ENCODE measurements around the gene KAT2A.
"Not testable (repeated sequence)": the region's sequence is repeated elsewhere in the genome, so short reads cannot be mapped to it uniquely, and the experiment has no call there.

The KAT2A gene

DNA sequence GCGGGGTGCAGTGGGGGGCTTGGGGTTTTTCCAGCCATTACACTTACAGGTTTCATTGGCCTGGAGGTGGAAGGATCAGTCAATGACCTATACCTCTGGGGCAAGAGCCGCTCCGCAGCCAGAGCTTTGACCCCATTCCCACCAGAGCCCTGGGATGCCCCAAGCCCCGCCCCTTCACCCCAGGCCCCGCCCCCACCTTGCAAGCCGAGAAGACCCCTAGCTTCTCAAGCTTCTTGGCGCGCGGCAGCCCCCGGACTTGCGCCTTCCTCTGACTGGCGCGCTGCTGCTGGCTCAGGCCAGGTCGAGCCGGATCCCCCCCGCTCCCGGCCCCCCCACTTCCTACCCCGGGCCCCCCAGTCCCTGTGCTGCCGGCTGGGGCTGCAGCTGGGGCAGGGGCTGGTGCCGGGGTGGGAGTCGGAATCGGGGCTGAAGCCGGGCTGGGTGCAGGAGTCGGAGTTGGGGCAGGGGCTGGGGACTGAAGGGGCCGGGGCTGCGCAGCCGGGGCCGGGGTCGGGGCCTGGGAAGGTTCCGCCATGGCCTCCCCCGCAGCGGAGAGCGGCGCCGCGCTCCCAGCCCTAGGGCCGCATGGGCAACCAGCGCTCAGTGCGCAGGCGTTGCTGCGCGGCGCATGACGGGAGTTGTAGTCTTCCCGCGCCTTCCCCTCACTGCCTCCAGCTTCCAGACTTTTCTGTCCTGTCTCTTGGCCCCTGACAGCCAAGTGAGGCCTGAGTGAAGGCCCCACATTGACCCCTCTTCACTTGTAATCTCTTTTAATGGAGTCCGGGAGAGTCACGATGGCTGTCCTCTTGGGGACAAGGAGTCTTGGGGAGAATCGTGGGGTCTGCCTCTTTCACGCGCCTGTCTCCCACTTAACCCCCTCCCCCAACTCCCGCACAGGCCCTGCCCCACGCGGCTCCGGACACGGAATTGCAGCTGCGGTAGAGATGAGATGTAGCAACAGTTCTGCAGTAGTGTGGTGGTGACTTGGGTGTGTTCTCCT is at the start of gene KAT2A:
Gene KAT2A, minus strand, starts transcription at position 598 of the 1,000 bp plus-strand sequence. Its CDS starts 63 bp downstream, at position 535.
- DNase-seq (ENCODE audit: low read depth in 1 of 2, low spot score in 1 of 2), result peak; percentile 45 to 61

GRCh38 chr17:42169351-42169750 is 48.2 kb upstream of the KAT2A start:
- DNase-seq (ENCODE audit: low read depth in 1 of 2, low spot score in 1 of 2), result no peak

- no peak for DNase-seq (ENCODE audit: low read depth in 1 of 2, low spot score in 1 of 2)
These were observed 46.6 kb upstream of the KAT2A start for GRCh38 chr17:42167807-42168206.

GRCh38 chr17:42166196-42166763 is 45.1 kb upstream of the KAT2A start:
- DNase-seq (ENCODE audit: low read depth in 1 of 2, low spot score in 1 of 2), result no peak

DNA sequence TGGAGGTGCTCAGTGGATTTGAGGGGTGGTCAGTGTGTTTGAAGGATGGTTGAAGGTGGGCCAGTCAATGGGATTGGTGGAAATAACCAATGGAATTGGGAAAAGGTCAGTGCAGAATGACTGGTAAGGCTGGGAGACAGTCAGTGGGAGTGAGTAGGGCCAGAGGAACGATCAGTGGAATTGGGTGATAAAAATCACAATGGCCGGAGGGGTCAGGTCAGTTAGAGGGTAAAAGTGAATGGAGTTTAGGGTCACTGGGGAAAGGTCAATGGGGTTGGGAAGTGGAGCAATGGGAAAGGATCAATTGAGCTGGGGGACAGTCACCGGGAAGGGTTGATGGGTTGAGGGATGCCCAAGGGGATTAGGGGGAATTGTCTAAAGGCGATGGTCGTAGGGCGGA is 44.6 kb upstream of the KAT2A start:
- DNase-seq (ENCODE audit: low read depth in 1 of 2, low spot score in 1 of 2), result no peak

- DNase-seq (ENCODE audit: low read depth in 1 of 2, low spot score in 1 of 2), result no peak
These were observed 42.7 kb upstream of the KAT2A start for GRCh38 chr17:42163696-42164407.

- no peak for DNase-seq (ENCODE audit: low read depth in 1 of 2, low spot score in 1 of 2)
These were observed 41.9 kb upstream of the KAT2A start for GRCh38 chr17:42163113-42163512.

- no peak for DNase-seq (ENCODE audit: low read depth in 1 of 2, low spot score in 1 of 2)
These were observed 39.4 kb upstream of the KAT2A start for GRCh38 chr17:42160531-42160910.

DNA sequence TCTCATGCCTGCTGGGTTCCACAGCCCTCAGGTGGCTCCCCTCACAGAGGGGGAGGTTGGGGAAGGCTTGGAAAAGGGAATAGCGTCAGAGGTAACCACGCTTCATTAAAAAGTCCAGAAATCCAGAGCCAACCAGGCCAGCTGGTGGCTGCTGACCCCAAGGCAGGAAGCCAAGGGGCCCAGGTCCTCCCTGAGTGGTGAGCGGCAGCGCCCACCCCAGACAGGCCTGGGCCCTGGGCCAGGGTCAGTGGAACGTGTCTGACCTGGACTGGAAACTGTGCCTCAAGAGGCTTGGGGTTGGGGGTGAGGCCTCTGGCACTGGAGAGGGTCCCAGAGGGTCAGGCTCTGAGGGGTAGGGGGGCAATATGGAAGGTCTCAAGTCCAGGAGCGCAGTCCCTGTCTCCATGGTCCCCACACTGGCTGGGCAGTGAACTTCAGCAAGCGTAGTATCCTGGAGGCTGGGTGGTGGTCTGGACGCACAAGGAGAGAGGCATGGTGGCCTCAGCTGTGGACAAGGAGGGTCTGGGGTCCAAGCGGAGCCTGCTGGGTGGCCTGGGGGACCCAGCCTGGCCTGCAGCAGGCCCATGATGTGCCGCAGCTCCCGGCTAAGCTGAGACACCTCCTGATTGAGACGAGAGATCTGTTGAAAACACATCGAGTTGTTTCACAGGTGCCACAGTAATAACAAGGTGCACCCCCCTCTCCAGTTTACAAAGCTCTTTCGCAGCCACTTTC is 38.8 kb upstream of the KAT2A start:
- no peak for DNase-seq (ENCODE audit: low read depth in 1 of 2, low spot score in 1 of 2)

DNA sequence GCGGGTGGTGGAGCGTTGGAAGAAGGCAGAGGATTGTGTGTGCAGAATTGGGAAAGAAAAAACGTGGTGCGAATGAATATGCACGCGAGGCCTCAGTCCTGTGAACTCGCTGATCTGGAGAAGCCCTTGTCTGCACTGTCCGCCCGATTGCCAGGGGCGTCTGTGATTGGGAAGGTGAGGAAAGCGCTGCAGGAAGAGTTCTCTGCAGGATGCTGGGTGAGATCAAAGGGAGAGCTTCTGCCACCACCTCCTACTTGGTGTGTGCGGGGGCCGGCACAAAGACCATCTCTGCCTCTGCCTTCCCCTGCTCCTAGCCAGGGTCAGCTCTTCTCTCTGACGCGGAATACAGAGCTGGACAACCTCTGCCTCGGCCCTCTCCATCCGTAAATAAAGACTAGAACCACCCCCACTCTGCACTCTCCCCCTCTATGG is 34.5 kb upstream of the KAT2A start:
- no peak for DNase-seq (ENCODE audit: low read depth in 1 of 2, low spot score in 1 of 2)

GRCh38 chr17:42153919-42154742 is 33.0 kb upstream of the KAT2A start:
- DNase-seq (ENCODE audit: low read depth in 1 of 2, low spot score in 1 of 2), result no peak

DNA sequence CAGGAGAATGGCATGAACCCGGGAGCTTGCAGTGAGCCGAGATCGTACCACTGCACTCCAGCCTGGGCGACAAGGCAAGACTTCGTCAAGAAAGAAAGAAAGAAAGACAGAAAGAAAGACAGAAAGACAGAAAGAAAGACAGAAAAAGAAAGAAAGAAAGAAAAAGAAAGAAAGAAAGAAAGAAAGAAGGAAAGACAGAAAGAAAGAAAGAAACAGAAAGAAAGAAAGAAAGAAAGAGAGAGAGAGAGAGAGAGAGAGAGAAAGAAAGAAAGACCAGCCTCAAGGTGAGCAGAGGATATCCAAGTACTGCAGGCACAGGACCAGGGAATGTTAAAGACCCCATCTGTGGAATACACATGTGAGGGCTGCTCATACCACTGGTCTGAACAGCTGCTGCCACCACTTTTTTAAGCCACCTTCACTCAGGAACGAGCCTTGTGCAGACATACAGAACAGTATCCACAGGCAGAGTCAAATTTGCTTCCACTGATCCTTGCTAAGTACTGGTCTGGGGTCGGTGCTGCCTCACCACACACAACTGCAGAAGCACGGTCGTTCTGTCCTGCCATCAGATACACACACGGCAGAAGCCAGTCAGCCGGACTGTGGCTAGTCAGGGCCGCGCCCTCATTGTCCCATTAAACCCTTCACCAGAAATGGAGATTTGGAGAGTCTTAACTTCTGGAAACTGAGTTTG is 25.9 kb upstream of the KAT2A start:
- DNase-seq (ENCODE audit: low read depth in 1 of 2, low spot score in 1 of 2), result no peak

DNA sequence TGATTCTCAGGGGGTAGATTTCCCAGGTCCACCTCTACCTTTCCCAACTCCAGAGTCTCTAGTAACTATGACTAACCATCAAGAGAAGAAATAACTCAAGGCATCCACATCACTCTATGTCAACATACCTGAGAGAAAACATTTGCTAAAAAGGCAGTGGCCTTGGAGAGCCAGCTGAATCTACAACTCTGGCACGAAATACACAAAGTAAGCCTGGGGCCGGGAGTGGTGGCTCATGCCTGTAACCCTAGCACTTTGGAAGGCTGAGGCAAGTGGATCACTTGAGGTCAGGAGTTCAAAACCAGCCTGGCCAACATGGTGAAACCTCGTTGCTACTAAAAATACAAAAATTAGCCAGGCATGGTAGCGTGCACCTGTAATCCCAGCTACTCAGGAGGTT is 22.0 kb upstream of the KAT2A start:
- not testable (repeated sequence) for DNase-seq (ENCODE audit: low read depth in 1 of 2, low spot score in 1 of 2)

- DNase-seq (ENCODE audit: low read depth in 1 of 2, low spot score in 1 of 2), result no peak
These were observed 21.3 kb upstream of the KAT2A start for GRCh38 chr17:42142371-42142896.

- no peak for DNase-seq (ENCODE audit: low read depth in 1 of 2, low spot score in 1 of 2)
These were observed 20.2 kb upstream of the KAT2A start for GRCh38 chr17:42141382-42141781.

- DNase-seq (ENCODE audit: low read depth in 1 of 2, low spot score in 1 of 2), result not testable (repeated sequence)
These were observed 19.5 kb upstream of the KAT2A start for GRCh38 chr17:42140690-42141089.

- no peak for DNase-seq (ENCODE audit: low read depth in 1 of 2, low spot score in 1 of 2)
These were observed 17.8 kb upstream of the KAT2A start for GRCh38 chr17:42138749-42139492.

GRCh38 chr17:42136654-42137051 is 15.5 kb upstream of the KAT2A start:
- DNase-seq (ENCODE audit: low read depth in 1 of 2, low spot score in 1 of 2), result no peak

Measured in activated T-helper 1 cell treated with anti-CD3 and anti-CD28 coated beads, Interleukin-2, amount 50 U/mL, for 16 hours (primary cell).